A549 treated with DMSO at 1 μM for 4 hours (cell line): ENCODE data around the gene PNPO. TPM values are rescaled to one million over a fixed set of nuclear protein-coding genes. Genes with fewer than 3 reads are reported as not detected.

Experiments used
- total RNA-seq: library from RNA; stranded (reverse); fragments of 200-300 nt; extraction: Qiagen RNA extraction; gene quantifications from 5 replicates; pipeline ENCODE4 v1.2.3, GENCODE V29; 2022; ENCODE audit warnings: low read depth

PNPO gene
- 17.6 to 22.8 TPM (median 22.4 TPM) in 5 replicates for total RNA-seq

DNA sequence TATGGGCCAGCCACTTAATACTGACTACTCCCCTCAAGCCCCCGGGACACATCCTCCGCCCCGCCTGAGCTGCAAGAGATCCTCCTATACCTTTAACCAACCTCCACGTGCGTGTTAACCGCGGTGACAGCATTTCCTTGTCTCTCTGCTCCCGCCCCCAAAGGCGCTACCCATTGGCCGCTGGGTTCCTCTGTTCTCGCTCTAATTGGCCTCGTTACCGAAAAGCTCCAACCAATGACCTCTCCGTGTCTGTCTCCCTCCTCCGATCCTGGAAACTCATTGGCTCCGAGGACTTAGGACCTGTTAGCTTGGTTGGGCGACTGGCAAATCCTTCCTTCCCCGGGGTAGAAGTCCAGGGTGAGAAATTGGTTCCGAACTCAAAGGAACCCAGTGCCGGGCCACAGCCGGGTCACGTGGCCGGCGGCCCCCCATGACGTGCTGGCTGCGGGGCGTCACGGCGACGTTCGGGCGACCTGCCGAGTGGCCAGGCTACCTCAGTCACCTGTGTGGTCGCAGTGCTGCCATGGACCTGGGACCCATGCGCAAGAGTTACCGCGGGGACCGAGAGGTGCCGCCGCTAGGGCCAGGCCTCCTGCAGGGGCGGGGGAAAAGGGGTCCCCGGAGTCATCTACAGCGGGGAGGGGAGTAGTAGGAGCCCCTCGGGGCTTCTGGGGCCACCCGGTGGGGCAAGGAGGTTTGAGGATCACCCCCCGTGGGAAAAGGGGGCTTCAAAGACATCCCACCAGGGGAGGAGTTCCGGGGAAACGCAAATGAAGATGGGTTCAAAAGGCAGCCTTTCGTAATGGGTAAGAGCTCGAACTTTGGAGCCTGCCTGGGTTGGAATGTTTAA, at the start of gene PNPO:
Gene PNPO (plus strand): TSS at position 326 of the 850 bp plus-strand sequence. CDS start 105 bp downstream, at position 431.

DNA sequence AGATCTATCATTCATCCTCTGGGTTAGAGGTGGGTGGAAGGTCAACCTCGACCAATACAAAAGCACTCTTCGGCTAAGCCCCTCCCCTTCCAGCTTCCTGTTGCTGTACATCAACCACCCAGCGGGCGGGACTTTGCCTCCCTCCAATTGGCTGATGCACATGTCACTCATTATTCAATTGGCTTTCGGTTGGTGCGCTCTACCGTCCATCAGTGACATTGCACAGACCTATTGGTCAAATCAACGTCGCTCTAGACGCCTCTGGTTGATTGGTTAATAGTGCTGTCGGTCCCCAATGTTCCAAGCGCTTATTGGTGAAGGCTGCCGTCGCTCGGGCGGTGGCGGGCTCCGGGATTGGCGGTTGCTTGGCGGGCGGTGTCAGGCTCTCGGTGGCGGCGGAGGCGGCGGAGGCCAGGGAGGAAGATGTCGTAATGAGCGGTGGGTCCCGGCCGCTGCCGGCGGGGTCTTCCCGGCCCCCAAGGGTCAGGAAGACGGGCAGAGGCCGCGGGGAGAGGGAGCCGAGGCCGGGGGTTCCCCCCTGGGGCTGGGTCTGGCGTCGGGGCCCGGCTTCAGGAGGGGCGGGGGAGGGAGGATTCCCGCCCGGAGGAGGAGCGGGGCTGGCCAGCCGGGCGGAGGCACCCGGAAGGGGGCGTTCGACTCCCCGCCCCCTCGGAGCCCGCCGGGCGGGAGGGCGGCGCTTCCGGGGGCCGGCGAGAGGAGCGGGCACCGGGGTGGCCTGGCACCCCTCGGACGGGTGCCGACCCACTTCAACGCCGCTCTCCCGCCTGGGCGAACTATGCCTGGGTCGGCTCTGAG, 45.3 kb upstream of the PNPO start, which contains the start of gene SP2:
Gene SP2 (plus strand): TSS at position 381 of the 816 bp plus-strand sequence. CDS start 51 bp downstream, at position 432.

DNA sequence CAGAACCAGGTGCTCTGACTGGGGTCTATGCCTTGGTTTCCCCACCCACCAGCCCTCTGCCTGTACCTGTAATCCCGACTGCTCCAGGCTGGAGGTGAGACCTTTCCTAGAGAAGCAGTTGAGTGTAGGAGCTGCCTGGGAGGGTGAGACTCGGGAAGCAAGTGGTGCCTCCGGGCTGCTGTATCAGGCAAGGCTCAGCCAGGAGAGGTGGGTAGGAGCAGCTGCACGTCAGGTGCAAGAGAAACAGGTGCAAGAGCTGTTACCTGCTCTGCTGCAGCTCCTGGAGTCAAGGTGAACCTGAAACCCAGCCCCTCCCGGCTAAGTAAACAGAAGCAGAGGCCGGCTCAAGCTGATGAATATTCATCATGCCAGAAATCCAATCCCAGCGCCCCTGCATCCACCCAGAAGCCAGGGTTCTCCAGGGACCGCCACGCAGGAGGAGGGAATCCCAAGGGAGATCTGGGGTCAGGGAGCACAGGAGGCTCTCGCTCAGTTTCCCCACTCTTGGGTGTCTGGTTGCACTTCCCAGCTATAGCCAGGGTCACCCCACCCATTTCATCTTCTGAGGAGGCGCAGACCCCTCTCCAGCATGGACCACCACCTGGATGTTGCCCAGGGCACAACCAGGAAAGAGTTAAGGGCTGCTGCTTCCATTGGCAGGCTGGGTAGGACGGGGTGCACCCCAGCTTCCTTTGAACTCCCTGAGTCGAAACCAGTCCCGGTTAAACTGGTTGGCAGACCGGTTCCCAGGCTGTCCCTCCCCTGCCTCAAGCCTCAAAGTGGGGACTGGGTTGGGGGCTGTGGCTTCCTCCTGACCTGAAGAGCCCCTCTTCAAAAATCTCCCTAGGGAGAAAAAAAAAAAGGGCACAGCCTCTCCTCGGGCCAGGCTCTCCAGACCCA, 16.5 kb downstream of the PNPO start, which contains the start of gene PRR15L:
Gene PRR15L (minus strand): TSS at position 293 of the 900 bp plus-strand sequence. CDS start 4,649 bp downstream, outside the sequence.

GRCh38 chr17:47970725-47971499, 29.5 kb downstream of the PNPO start, which contains the start of gene CDK5RAP3:
Gene CDK5RAP3, plus strand, starts transcription at chr17:47971113. Its CDS starts 34 bp downstream, at chr17:47971147.

Other genes with a start within 250 kb of the PNPO start
- 4.9 to 6.8 TPM (median 6.2 TPM) in 5 replicates for gene TBKBP1, start 247.4 kb upstream of the PNPO start, total RNA-seq
- gene TBX21, start 208.3 kb upstream of the PNPO start, total RNA-seq: 0.03 to 0.09 TPM (median 0.06 TPM) in 4 of 5 replicates, not detected in the other
- 5.9 to 9.7 TPM (median 9.4 TPM) in 5 replicates for gene OSBPL7, start 119.8 kb upstream of the PNPO start, total RNA-seq
- gene MRPL10, start 110.0 kb upstream of the PNPO start, total RNA-seq: 87.5 to 115 TPM (median 92.6 TPM) in 5 replicates
- gene LRRC46, start 109.9 kb upstream of the PNPO start, total RNA-seq: 2.8 to 3.6 TPM (median 3.5 TPM) in 5 replicates
- 34.5 to 37.8 TPM (median 34.8 TPM) in 5 replicates for gene SCRN2, start 100.3 kb upstream of the PNPO start, total RNA-seq
- 2.8 to 3.1 TPM (median 2.8 TPM) in 5 replicates for gene SP6, start 90.4 kb upstream of the PNPO start, total RNA-seq
- 17.4 to 21.7 TPM (median 18.0 TPM) in 5 replicates for gene SP2, start 45.3 kb upstream of the PNPO start, total RNA-seq
- gene PRR15L, start 16.3 kb downstream of the PNPO start, total RNA-seq: 0.12 to 0.22 TPM (median 0.15 TPM) in 3 of 5 replicates, not detected in the others
- 95.8 to 108 TPM (median 106 TPM) in 5 replicates for gene CDK5RAP3, start 29.5 kb downstream of the PNPO start, total RNA-seq
- gene COPZ2, start 96.2 kb downstream of the PNPO start, total RNA-seq: 12.8 to 16.0 TPM (median 14.9 TPM) in 5 replicates
- 105 to 121 TPM (median 111 TPM) in 5 replicates for gene NFE2L1, start 106.8 kb downstream of the PNPO start, total RNA-seq
- gene CBX1, start 159.9 kb downstream of the PNPO start, total RNA-seq: 83.7 to 106 TPM (median 91.4 TPM) in 5 replicates
- 25.8 to 29.6 TPM (median 28.0 TPM) in 5 replicates for gene SNX11, start 166.2 kb downstream of the PNPO start, total RNA-seq